ENCODE measurements around the gene TRPM2. TPM values are rescaled to one million over a fixed set of nuclear protein-coding genes. Genes with fewer than 3 reads are reported as not detected.

The TRPM2 gene
- total RNA-seq, 2 donors from 2014 or later, result 1.6 to 12.5 TPM

DNA sequence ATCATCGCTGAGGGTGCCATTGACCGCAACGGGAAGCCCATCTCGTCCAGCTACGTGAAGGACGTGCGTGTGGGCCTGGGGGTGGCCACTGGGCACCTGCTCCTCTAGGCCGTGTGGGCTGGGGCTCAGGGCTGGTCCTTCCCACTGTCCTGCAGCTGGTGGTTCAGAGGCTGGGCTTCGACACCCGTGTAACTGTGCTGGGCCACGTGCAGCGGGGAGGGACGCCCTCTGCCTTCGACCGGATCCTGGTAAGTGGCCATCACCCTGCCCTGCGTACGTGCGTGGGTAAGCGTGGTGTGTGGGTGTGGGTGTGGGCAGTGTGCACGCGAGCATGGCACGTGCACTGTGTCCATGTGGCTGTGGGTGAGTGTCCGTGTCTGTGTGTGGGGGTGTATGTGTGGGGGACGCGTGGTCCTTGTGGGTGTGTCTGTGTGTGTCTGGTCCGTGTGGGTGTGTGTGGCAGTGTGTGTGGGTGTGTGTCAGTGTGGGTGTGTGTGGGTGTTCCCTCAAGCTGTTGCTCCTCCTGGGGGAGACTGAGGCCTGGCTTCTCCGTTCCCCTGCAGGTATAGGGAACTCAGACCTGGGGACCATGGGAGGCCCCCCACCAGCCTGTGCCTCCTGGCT lies 37.0 kb upstream of the TRPM2 start:
- Histone ChIP-seq H3K36me3 (ENCODE audit: control insufficient read depth, insufficient read depth, low read length) (peaks cover 32% of the 10 kb centered on the region), H3K27me3 (ENCODE audit: control insufficient read depth, insufficient read depth, low read length, poor library complexity, severe bottlenecking) (no peaks in the 10 kb centered on the region), H3K9ac (ENCODE audit: extremely low read depth, low read length, poor library complexity, severe bottlenecking) (no peak overlapping the region), H3K4me1 (ENCODE audit: control insufficient read depth, insufficient read depth, low read length) (no peaks in the 10 kb centered on the region), H3K4me3 (ENCODE audit: low read length) (no peak overlapping the region), H3K27ac (ENCODE audit: low read depth, low read length) (peak overlapping the region; percentile 38), H3K9me3 (ENCODE audit: control insufficient read depth, low read length) (no peaks in the 10 kb centered on the region)
- 97% methylated on average over 16 to 27 of the region's 27 CpGs for WGBS, 2 experiments (ENCODE audit: insufficient coverage in 1 of 2, insufficient read length in 1 of 2)
- Mint-ChIP-seq H3K27me3 (ENCODE audit: insufficient read depth) (no peaks in the 10 kb centered on the region), H3K4me3 (no peak overlapping the region), H3K36me3 (ENCODE audit: low read depth) (peaks cover 20% of the 10 kb centered on the region), H3K9me3 (no peaks in the 10 kb centered on the region), H3K4me1 (no peaks in the 10 kb centered on the region), H3K27ac (no peak overlapping the region)
- TF ChIP-seq, protein P1, sequence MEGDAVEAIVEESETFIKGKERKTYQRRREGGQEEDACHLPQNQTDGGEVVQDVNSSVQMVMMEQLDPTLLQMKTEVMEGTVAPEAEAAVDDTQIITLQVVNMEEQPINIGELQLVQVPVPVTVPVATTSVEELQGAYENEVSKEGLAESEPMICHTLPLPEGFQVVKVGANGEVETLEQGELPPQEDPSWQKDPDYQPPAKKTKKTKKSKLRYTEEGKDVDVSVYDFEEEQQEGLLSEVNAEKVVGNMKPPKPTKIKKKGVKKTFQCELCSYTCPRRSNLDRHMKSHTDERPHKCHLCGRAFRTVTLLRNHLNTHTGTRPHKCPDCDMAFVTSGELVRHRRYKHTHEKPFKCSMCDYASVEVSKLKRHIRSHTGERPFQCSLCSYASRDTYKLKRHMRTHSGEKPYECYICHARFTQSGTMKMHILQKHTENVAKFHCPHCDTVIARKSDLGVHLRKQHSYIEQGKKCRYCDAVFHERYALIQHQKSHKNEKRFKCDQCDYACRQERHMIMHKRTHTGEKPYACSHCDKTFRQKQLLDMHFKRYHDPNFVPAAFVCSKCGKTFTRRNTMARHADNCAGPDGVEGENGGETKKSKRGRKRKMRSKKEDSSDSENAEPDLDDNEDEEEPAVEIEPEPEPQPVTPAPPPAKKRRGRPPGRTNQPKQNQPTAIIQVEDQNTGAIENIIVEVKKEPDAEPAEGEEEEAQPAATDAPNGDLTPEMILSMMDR (conservative IDR thresholded peaks at IDR 0.05), result no peak
- no peak for DNase-seq

GRCh38 chr21:44317241-44317782 lies 36.1 kb upstream of the TRPM2 start:
- no peak overlapping the region for H3K4me3 Mint-ChIP-seq
- no peak overlapping the region for H3K4me3 ChIP-seq (ENCODE audit: low read length)
- 95 to 97% methylated on average over 14 to 19 of the region's 19 CpGs for WGBS, 2 experiments (ENCODE audit: insufficient coverage in 1 of 2, insufficient read length in 1 of 2)
- H3K4me1 Mint-ChIP-seq, result no peaks in the 10 kb centered on the region
- H3K9me3 Mint-ChIP-seq, result no peaks in the 10 kb centered on the region
- TF ChIP-seq, protein P1 (conservative IDR thresholded peaks at IDR 0.05), result no peak
- H3K36me3 Mint-ChIP-seq (ENCODE audit: low read depth), result peaks cover 16% of the 10 kb centered on the region
- H3K27me3 Mint-ChIP-seq (ENCODE audit: insufficient read depth), result no peaks in the 10 kb centered on the region
- H3K9me3 ChIP-seq (ENCODE audit: control insufficient read depth, low read length), result no peaks in the 10 kb centered on the region
- no peak overlapping the region for H3K27ac ChIP-seq (ENCODE audit: low read depth, low read length)
- no peaks in the 10 kb centered on the region for H3K27me3 ChIP-seq (ENCODE audit: control insufficient read depth, insufficient read depth, low read length, poor library complexity, severe bottlenecking)
- DNase-seq, result no peak
- H3K9ac ChIP-seq (ENCODE audit: extremely low read depth, low read length, poor library complexity, severe bottlenecking), result no peak overlapping the region
- no peak overlapping the region for H3K27ac Mint-ChIP-seq
- peaks cover 23% of the 10 kb centered on the region for H3K36me3 ChIP-seq (ENCODE audit: control insufficient read depth, insufficient read depth, low read length)
- no peaks in the 10 kb centered on the region for H3K4me1 ChIP-seq (ENCODE audit: control insufficient read depth, insufficient read depth, low read length)

- Histone ChIP-seq H3K4me1 (ENCODE audit: control insufficient read depth, insufficient read depth, low read length) (no peaks in the 10 kb centered on the region), H3K9ac (ENCODE audit: extremely low read depth, low read length, poor library complexity, severe bottlenecking) (no peak overlapping the region), H3K9me3 (ENCODE audit: control insufficient read depth, low read length) (no peaks in the 10 kb centered on the region), H3K27ac (ENCODE audit: low read depth, low read length) (no peak overlapping the region), H3K4me3 (ENCODE audit: low read length) (no peak overlapping the region), H3K36me3 (ENCODE audit: control insufficient read depth, insufficient read depth, low read length) (peaks cover 20% of the 10 kb centered on the region), H3K27me3 (ENCODE audit: control insufficient read depth, insufficient read depth, low read length, poor library complexity, severe bottlenecking) (no peaks in the 10 kb centered on the region)
- H3K4me3 Mint-ChIP-seq, result no peak overlapping the region
- H3K27ac Mint-ChIP-seq, result no peak overlapping the region
- DNase-seq, result no peak
- H3K27me3 Mint-ChIP-seq (ENCODE audit: insufficient read depth), result no peaks in the 10 kb centered on the region
- peaks cover 15% of the 10 kb centered on the region for H3K36me3 Mint-ChIP-seq (ENCODE audit: low read depth)
- TF ChIP-seq, protein P1 (conservative IDR thresholded peaks at IDR 0.05), result no peak
- WGBS, 2 experiments (ENCODE audit: insufficient coverage in 1 of 2, insufficient read length in 1 of 2), result 94 to 97% methylated on average over 17 to 22 of the region's 22 CpGs
- no peaks in the 10 kb centered on the region for H3K4me1 Mint-ChIP-seq
- H3K9me3 Mint-ChIP-seq, result no peaks in the 10 kb centered on the region
Measured at GRCh38 chr21:44317871-44318270, 35.5 kb upstream of the TRPM2 start.

All from endodermal cell (in vitro differentiated cells).